GM10248 (cell line): ENCODE results near the gene FBXW8.

Experiments
- CTCF ChIA-PET: fragments of 300-600 bp; sonication (Branson Sonifier 250); formaldehyde crosslinking; extraction: SDS; loops from one replicate; lab custom pipeline; 2021; ENCODE audit warnings: antibody characterized with exemption; lab: Yijun Ruan, JAX
- POLR2A ChIA-PET: fragments of 350-650 bp; sonication (Branson Sonifier 250); formaldehyde crosslinking; extraction: SDS; loops from one replicate; lab custom pipeline; 2020; ENCODE audit warnings: antibody characterized with exemption; lab: Yijun Ruan, JAX
- DNase-seq: peaks from one replicate; pipeline ENCODE4 v3.0.0; 2012; ENCODE audit errors: extremely low spot score
- CTCF ChIP-seq: IDR thresholded peaks from 2 replicates; pipeline ENCODE4 v1.5.1; 2012; ENCODE audit warnings: mild to moderate bottlenecking, low read depth; ENCODE audit errors: extremely low read depth, missing control alignments, control extremely low read depth

FBXW8 gene

DNA sequence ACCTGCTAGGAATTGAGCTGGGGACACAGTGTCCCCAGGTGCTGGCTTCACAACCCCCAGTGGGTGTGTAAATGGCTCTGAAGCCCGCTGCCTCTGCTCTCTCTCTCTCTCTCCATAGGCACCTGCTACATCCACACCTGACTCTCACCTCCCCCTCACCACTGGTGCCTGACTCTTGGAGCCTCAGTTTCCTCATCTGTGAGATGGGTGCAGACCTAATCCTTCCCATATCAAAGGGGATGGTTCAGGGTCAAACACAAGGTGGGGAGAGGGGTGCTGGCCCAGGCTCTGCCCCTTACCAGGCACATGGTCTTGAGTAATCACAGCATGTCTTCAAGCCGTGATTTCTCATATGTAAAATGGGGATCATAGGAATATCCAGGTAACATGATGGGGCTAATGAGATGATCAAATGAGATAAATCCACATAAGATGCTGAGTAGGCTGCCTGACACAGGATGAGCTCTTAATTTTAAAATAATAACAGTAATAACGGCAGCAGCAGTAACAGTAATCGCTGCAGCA, 150.9 kb downstream of the FBXW8 start:
- no peak for DNase-seq
- ChIA-PET CTCF (no interaction called here), POLR2A (no interaction called here)
- TF ChIP-seq CTCF: no peak

DNA sequence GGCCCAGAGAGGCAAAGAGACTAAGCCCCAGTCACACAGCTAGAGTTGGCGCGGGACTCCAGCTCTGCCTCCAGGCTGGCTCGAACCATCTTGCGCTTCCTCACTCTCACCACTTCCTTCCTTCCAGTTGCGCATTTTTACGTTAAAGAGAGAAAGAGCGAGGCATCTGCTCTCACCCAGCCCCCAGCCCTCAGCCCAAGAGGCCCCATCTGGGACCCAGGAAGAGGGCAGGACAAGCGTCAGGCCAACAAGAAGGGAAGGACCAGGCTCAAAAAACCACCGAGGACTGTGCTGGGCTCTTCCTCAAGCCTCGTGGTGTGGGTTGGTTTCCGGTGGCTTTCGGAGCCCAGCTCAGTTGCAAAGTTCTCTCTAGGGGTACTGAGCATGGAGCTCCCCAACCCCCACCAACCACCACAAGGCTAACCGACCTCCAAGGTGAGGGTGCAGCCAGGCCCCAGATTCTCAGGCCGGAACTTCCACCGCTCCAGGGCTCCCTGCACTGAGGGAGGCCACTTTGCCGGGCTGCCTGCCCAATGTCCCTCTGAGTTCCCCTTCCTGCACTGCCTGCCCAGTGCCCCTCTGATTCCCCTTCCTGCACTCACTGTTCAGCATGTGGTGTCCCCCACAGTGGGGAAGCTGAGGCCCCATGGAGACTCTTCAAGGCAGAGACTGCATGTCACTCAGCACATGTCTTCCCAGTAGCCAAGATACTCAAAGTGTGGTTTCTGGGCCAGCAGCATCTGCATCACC, 152.6 kb downstream of the FBXW8 start:
- no peak for TF ChIP-seq CTCF
- ChIA-PET CTCF (interaction anchor here (0.9 to 1.6 kb wide), 3 partner anchors 9 to 15 kb away, joined by 3 to 6 read pairs (median 3); no protein-coding TSS in a partner anchor), POLR2A (no interaction called here)
- DNase-seq: no peak

DNA sequence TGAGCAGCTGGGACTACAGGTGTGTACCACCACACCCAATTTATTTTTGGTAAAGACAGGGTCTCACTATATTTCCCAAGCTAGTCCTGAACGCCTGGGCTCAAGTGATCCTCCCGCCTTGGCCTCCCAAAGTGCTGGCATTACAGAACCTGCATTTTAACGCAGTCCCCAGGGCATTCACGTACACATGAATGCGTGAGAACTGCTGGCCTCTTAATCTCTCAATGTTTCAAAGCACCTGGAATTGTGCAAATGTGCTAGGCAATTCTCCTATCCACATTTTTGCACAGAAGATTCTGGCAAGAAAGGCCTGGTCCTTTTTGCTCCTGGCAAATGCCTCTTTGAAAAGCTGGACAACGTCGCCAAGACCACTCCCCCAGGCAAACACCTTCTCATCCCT, 153.3 kb downstream of the FBXW8 start:
- no peak for DNase-seq
- no peak for TF ChIP-seq CTCF
- ChIA-PET CTCF (interaction anchor here (1.5 kb wide), 1 partner anchor 14 kb away, joined by 3 read pairs; no protein-coding TSS in a partner anchor), POLR2A (no interaction called here)

- CTCF ChIA-PET: interaction anchor here (1.5 kb wide), 1 partner anchor 56 kb away, joined by 3 read pairs; no protein-coding TSS in a partner anchor
- no peak for TF ChIP-seq CTCF
- DNase-seq: no peak
- POLR2A ChIA-PET: no interaction called here
Observed at GRCh38 chr12:117064596-117064995, 153.8 kb downstream of the FBXW8 start.

DNA sequence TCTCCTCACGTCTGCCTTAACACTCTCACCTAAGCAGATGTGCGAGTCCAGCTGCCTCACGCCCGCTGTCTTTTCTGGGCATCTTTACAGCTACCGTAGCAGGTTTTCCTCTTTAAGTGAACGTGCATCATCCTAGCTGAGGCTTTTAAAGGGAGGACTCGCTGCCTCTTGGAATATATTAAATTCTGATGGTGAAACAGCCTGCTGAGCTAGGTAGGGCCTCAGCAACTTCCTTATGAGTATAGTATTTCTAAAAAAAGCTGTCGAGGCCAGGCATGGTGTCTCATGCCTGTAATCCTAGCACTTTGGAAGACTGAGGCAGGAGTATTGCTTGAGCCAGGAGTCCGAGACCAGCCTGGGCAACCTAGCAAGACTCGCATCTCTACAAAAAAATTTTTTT, 156.3 kb downstream of the FBXW8 start:
- ChIA-PET POLR2A (no interaction called here), CTCF (interaction anchor here (0.7 to 1.5 kb wide), 2 partner anchors 14 to 52 kb away, joined by 3 read pairs; no protein-coding TSS in a partner anchor)
- TF ChIP-seq CTCF: no peak
- no peak for DNase-seq

DNA sequence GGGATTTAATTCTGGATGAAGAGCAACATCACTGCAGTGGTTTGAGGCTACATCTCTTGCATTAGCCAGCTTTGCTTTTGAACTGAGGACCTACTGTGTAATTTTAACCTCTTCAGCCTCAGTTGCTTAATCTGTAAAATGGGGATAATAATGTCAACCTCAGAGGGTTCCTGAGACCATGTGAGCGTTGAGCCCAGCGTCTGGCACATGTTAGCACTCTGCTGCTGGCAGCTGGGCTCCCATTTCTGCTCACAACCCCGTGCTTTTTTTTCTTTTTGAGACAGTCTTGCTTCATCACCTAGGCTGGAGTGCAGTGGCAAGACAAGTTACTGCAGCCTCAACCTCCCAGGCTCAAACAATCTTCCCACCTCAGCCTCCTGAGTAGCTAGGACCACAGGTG, 156.9 kb downstream of the FBXW8 start:
- POLR2A ChIA-PET: no interaction called here
- no peak for TF ChIP-seq CTCF
- no peak for DNase-seq
- CTCF ChIA-PET: no interaction called here
